Smooth muscle cell of the pulmonary artery (primary cell): ENCODE measurements around the gene SPRR2B. TPM values are rescaled to one million over a fixed set of nuclear protein-coding genes. Genes with fewer than 3 reads are reported as not detected.

ENCODE experiments used
- total RNA-seq: library from RNA; depleted of rRNA; stranded (reverse); fragments of >200 nt; gene quantifications from 2 replicates; pipeline ENCODE4 v1.2.3, GENCODE V29; 2014

SPRR2B gene
- total RNA-seq = not detected in 2 replicates

GRCh38 chr1:153071511-153071910 lies at the start of gene SPRR2B:
SPRR2B (minus strand) TSS chr1:153071611; CDS start chr1:153070839, 772 bp downstream.

GRCh38 chr1:153113416-153113815 lies 42.0 kb upstream of the SPRR2B start, which contains the start of gene SPRR2F:
SPRR2F (minus strand) TSS chr1:153113516; CDS start chr1:153112733, 783 bp downstream.

GRCh38 chr1:153094426-153094825 lies 23.0 kb upstream of the SPRR2B start, which contains the start of gene SPRR2E:
SPRR2E (minus strand) TSS chr1:153094526; CDS start chr1:153093751, 775 bp downstream.

GRCh38 chr1:153057375-153057774 lies 14.0 kb downstream of the SPRR2B start, which contains the start of gene SPRR2A:
SPRR2A (minus strand) TSS chr1:153057512; CDS start chr1:153056735, 777 bp downstream.

GRCh38 chr1:153040950-153041631 lies 30.3 kb downstream of the SPRR2B start, which contains the start of gene SPRR2D:
SPRR2D (minus strand) TSS chr1:153041120; CDS start chr1:153040346, 774 bp downstream.

GRCh38 chr1:153030895-153031294 lies 40.5 kb downstream of the SPRR2B start, which contains the start of gene SPRR1B:
SPRR1B (plus strand) TSS chr1:153031203; CDS start chr1:153032346, 1,143 bp downstream.

Other genes with a start within 250 kb of the SPRR2B start
- gene LCE1A, start 244.1 kb downstream of the SPRR2B start, total RNA-seq = not detected in 2 replicates
- not detected in 2 replicates for gene LCE6A, start 228.8 kb downstream of the SPRR2B start, total RNA-seq
- gene LCE7A, start 211.6 kb downstream of the SPRR2B start, total RNA-seq = not detected in 2 replicates
- not detected in 2 replicates for gene SMCP, start 193.3 kb downstream of the SPRR2B start, total RNA-seq
- gene IVL, start 163.1 kb downstream of the SPRR2B start, total RNA-seq = not detected in 2 replicates
- not detected in 2 replicates for gene SPRR5, start 124.4 kb downstream of the SPRR2B start, total RNA-seq
- gene SPRR4, start 101.0 kb downstream of the SPRR2B start, total RNA-seq = not detected in 2 replicates
- gene SPRR1A, start 87.5 kb downstream of the SPRR2B start, total RNA-seq = not detected in 2 replicates
- not detected in 2 replicates for gene SPRR3, start 69.9 kb downstream of the SPRR2B start, total RNA-seq
- gene SPRR1B, start 40.4 kb downstream of the SPRR2B start, total RNA-seq = not detected in 2 replicates
- not detected in 2 replicates for gene SPRR2D, start 30.5 kb downstream of the SPRR2B start, total RNA-seq
- gene SPRR2A, start 14.1 kb downstream of the SPRR2B start, total RNA-seq = not detected in 2 replicates
- gene SPRR2E, start 22.9 kb upstream of the SPRR2B start, total RNA-seq = not detected in 2 replicates
- not detected in 2 replicates for gene SPRR2F, start 41.9 kb upstream of the SPRR2B start, total RNA-seq
- gene SPRR2G, start 79.3 kb upstream of the SPRR2B start, total RNA-seq = not detected in 2 replicates
- gene LELP1, start 131.8 kb upstream of the SPRR2B start, total RNA-seq = not detected in 2 replicates
- gene PRR9, start 146.0 kb upstream of the SPRR2B start, total RNA-seq = 0.23 TPM in 1 of 2 replicates, not detected in the other
- gene LORICRIN, start 188.1 kb upstream of the SPRR2B start, total RNA-seq = not detected in 2 replicates
- not detected in 2 replicates for gene PGLYRP3, start 241.3 kb upstream of the SPRR2B start, total RNA-seq